NCI-H345 (cell line): ENCODE results near the gene UNC13A.

Source experiments
- DNase-seq: peaks from one replicate; lab custom pipeline; 2025; lab: John Stamatoyannopoulos, UW

The UNC13A gene

DNA sequence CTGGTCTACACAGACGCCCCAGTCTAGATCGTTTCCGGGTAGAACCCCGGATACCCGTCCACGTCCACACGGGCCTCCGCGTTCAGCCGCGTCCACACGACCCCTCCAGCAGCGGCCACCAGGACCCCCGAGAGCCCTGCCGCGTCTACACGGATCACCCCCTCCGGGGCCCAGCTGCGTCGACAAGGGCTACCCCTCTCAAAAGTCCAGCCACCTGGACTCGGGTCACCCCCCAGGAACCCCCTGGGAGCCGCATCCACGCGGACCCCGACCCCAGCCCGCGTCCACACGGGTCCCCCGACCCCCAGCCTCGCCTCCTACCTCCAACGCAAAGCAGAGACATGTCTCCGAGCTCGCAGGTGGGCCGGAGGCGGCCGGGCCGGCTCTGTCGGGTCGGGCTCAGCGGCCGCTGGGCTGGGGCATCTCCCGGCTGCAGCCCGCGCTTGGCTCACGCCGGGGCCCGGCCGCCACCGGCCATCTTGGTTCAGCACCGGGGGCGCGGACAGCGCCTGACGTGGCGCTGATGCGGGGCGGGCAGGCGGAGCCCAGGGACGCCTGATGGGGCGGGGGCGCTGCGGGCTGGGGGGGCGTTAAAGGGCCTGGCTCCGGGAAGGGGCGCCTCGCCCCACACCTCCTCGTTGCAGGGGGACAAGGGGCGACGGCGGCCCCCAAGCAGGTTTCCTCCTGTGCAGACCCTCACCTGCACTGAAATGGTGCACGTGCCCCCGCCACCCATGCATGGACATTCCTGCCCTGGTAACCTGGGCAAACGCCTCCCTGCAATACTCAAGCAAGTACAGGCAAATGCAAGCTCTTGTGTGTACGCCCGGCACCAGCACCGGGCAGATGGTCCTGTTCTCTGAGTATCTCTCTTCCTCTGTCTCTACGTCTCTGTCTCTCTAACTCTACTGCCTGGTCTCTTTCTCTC lies at the start of gene UNC13A:
UNC13A (minus strand) TSS at position 498 of the 928 bp plus-strand sequence; CDS start at position 343, 155 bp downstream.
- DNase-seq = peak; percentile 60

DNA sequence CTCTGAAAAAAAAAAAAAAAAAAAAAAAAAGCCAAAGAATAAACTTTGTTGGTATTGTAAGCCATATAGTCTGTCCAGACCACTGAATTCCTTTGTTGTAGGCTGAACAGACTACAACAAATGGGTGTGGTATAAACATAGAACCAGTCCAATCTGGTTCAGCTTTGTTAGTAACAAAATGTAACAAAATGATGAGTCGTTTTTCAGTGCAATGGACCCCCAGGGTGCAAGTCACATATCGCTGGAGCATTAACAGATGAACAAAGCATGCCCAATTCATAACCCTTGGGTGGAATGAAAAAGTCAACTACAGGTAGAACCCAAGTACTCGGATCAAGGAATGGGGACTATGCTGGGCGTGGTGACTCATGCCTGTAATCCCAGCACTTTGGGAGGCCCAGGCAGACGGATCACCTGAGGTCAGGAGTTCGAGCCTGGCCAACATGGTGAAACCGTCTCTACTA lies 49.6 kb upstream of the UNC13A start:
- no peak for DNase-seq

DNA sequence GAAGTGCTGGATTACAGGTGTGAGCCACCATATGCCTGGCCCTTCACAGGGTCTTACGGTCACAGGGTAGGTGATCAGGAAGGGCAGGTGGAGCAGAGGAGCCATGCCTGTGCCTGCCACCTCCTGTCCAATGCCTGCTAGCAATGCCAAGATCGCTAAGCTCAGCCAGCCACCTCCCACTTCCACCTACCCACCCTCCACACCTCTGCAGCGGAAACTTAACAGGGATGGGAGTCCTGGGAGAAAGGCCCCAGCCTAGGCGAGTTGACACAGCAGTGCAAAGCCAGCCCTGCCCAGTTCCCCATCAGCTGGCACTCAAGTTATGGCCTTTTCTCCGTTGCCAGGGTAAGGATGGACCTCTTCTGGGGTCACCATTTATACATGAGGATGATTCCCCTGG lies 47.3 kb upstream of the UNC13A start:
- DNase-seq = no peak

DNA sequence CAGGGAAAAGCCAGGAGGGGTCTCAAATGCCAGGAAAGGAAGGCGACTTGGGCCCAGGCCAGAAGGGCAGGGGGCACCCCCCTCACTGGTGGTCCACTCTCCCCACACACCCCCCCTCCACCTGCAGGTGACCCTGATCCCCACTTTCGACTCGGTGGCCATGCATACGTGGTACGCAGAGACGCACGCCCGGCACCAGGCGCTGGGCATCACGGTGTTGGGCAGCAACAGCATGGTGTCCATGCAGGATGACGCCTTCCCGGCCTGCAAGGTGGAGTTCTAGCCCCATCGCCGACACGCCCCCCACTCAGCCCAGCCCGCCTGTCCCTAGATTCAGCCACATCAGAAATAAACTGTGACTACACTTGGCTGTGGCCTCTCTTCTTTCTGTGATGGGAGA lies 46.0 kb upstream of the UNC13A start:
- no peak for DNase-seq

- DNase-seq = no peak
These were observed 45.0 kb upstream of the UNC13A start for GRCh38 chr19:17733127-17733526.

DNA sequence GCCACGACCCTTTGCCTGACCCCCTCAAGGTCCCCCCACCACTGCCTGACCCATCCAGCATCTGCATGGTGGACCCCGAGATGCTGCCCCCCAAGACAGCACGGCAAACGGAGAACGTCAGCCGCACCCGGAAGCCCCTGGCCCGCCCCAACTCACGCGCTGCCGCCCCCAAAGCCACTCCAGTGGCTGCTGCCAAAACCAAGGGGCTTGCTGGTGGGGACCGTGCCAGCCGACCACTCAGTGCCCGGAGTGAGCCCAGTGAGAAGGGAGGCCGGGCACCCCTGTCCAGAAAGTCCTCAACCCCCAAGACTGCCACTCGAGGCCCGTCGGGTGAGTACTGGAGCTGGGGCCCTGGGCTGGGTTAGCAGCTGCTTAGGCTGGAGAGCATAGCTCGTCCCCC lies 39.7 kb upstream of the UNC13A start:
- DNase-seq = no peak

GRCh38 chr19:17726964-17727773 lies 39.0 kb upstream of the UNC13A start:
- DNase-seq = no peak

GRCh38 chr19:17726136-17726741 lies 38.1 kb upstream of the UNC13A start:
- DNase-seq = no peak

DNA sequence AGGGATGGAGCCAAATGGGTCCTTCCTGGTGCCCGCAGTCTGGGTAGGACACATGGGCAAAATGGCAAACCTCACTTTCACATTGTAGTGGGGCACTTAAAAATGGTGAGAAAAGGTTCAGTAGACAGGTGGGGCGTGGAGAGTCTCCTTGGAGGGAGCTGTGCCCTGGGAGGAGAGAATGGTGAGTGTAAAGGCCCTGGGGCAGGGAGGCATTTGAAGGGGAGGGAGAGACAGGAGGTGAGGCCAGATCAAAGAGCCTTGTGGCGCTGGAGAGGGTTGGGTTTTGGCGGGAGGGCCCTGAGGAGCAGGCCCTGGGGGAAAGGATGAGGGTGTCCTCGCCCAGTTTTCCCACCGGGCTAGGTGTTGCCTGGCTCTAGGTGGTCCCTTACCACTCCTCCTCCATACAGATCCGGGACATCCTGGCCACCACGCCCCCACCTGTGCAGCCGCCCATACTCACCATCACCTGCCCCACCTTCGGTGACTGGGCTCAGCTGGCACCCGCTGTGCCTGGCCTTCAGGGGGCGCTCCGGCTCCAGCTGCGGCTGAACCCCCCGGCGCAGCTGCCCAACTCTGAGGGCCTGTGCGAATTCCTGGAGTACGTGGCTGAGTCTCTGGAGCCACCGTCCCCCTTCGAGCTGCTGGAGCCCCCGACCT lies 37.4 kb upstream of the UNC13A start:
- DNase-seq = no peak

DNA sequence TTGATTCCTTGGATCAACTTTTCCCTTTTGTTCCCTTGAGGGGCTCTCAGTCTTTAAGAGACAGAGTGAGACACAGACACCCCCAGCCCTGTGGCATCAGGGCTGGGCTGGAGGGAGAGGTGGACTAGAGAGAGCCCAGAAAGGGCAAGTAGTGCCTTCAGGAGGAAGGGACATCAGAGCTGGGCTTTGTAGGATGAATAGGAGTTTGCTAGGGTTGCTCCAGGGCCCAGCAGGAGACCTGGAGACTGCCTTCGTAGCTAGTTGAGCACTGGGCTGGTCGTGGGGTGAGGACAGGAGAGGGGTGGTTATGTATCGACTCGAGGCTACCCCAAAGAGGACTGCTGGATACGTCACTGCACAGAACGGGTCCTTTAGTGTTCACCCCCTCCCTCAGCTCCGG lies 36.5 kb upstream of the UNC13A start:
- DNase-seq = no peak

DNA sequence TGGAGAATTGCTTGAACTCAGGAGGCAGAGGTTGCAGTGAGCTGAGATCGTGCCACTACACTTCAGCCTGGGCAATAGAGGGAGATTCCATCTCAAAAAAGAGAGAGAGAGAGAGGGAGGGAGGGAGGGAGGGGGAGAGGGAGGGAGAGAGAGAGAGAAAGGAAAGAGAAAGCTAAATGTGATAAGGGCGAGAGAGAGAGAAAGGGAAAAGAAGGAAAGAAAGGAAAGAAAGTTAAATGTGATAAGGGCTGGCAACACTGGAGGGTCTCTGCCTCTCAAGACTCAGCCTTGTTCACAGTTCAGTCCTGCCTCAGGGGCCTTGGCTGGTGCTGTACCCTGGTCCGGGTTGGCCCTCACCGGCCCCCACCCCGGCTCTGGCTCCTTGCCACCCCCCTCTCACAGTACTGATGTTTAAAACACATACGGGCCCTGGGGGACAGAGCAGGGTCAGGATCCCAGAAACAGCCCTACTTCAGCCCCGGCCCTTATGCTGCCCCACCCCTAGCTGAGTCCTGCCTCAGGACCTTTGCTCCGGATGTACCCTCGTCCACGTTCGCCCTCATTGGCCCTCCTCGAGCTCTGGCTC lies 34.6 kb upstream of the UNC13A start:
- no peak for DNase-seq

DNA sequence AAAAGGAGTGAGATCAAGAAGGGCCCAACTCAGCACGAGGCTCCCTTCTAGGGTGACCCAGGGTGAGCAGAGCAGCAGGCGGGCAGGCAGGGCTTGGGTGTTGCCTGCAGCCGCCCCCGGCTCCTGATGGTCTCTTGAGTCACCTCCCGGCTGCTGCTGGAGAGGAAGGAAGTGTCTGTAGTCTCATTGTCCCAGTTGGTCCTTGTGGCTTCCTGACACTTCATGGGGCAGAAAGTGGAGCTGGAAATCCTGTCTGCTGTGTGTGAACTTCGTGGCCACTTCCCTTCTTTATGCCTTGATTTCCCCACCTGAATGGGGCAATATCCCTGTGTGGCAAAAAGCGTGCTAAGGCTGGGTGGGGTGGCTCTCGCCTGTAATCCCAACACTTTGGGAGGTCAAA lies 33.7 kb upstream of the UNC13A start:
- no peak for DNase-seq

GRCh38 chr19:17721111-17721628 lies 33.0 kb upstream of the UNC13A start:
- DNase-seq = no peak

GRCh38 chr19:17720440-17720839 lies 32.3 kb upstream of the UNC13A start:
- DNase-seq = no peak

DNA sequence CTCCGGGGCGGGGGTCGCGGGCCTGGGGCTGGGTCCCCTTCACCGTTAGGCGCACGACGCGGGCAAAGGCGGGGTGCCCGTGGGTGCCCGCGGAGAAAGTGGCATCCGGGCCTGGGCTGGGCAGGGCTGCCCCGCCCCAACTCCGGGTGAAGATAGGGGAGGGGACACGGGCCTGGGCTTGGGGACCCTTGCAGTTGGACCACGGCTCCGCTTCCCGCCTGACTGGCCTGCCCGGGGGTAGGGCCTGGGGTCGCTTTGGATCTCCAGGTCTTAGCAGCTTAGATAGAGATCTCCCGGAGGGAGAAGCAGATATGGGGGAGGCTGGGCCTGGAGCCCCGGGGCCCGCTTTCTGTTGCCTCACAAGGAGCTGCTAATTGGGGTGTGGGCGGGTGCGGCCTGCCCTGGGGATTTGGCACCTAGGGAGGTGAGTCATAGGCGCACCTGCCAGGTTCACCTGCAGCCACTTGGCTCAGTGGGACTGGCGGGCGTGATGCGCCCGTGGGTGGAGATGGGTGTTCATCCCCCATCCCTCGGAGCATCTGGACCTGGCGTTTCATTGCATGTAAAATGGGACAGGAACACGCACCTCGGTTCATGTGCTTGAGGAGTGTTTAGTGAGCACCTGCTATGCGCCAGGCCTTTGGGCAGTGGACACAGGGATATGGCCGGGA lies 31.7 kb upstream of the UNC13A start:
- DNase-seq = peak; percentile 48

DNA sequence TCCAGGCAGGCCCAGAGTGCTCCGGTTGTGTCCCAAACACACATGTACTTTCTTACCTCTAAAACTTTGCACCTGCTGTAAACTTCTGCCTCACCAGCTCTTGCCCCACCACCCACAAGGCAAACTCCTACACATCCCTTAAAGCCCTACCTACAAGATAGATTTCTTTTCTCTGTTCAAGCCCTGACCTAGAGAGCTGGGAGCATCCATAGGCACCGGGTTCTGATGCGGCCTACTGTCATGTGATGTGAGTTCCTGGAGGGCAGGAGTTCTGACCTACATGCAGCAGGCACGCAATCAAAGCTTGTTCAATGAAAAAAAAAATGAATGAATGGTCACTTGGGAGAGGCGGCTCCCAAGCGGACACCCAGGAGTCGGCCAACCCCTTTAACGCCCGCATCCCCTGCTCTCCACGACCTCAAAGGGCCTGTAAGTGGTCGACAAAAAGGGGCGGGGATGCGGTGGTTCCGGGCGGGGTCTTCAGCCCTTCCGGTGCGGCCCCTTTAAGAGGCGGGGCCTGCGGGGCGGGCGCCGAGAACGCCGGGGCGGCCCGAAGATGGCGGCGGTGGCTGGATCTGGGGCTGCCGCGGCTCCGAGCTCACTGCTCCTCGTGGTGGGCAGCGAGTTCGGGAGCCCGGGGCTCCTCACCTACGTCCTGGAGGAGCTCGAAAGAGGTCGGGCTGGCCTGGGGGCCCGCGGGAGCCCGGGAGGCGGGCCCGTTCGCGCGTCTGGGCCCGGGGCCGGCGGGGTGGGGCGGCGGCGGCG lies 31.0 kb upstream of the UNC13A start, which contains the start of gene MAP1S:
MAP1S (plus strand) TSS at position 534 of the 765 bp plus-strand sequence; CDS start at position 557, 23 bp downstream.
- peak; percentile 54 for DNase-seq

DNA sequence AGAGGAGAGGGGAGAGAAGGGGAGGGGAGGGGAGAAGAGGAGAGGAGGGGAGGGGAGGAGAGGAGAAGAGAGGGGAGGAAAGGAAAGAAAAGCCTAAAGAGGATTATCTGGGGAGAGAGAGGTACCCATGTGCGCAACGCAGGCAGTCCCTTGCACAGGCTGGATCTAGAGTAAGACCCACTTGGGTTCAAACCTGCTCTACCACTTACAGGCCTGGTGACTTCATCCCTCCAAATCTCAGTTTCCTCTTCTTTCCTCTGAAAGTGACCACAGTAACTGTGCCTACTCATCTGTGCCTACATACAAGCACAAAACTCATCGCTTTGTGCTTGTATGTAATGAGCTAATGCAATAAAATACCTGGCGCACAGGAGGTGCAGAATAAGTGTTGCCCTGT lies 30.4 kb upstream of the UNC13A start:
- no peak for DNase-seq

DNA sequence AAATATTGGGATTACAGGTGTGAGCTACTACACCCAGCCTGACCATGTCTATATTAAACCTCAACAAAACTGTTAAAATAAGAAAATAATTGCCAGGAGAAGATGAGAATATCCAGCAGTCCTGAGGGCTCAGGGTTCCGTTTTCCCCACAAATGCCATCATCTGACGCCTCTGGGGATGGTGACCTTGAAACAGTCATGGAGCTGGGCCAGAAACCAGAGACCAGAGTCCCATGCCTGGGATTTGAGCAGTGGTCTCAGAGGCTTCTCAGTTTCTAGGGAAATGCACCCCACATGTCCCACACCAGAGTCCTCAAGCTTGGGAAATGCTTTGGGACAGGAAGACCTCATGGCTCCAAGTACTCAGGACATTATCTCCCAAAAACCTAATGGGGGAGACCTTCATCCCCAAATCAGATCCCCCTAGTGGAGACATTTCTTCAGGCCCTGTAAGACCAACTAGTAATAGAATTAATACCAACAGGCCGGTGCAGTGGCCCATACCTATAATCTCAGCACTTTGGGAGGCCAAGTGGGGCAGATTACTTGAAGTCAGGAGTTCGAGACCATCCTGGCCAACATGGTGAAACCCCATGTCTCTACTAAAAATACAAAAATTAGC lies 28.3 kb upstream of the UNC13A start:
- no peak for DNase-seq

DNA sequence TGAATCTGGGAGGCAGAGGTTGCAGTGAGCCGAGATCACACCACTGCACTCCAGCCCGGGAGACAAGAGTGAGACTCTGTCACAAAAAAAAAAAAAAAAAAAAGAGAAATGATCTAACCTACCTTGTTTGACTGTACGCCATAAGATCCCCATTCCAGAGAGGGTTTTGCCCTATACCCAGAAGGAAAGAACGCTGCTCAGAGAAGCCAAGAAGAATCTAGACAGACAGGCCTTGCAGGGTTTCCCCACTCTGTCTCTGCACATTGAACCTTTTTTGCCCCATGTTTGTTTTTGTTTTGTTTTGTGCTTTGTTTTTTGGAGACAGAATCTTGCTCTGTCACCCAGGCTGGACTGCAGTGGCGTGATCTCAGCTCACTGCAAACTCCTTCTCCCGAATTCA lies 23.7 kb upstream of the UNC13A start:
- no peak for DNase-seq
